ENCODE results near the gene MIA2. TPM values are rescaled to one million over a fixed set of nuclear protein-coding genes. Genes with fewer than 3 reads are reported as not detected.
"Not testable (repeated sequence)": the region's sequence is repeated elsewhere in the genome, so short reads cannot be mapped to it uniquely, and the experiment has no call there.

MIA2 gene
- total RNA-seq, 1 experiment from 2014 or later = 11.8 TPM

DNA sequence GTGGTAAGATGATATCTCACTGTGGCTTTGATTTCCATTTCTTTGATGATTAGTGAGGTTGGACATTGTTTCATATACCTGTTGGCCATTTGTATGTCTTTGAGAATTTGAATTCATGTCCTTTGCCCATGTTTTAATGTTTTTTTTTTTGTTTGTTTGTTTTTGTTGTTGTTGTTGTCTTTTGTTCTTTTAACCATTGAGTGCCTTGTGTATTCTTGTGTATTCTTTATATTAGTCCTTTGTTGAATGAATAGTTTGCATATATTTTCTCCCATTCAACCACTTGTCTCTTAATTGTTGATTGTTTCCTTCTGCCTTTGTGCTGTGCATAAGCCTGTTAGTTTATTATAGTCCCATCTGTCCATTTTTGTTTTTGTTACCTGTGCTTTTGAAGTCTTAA, 126.6 kb downstream of the MIA2 start:
- H3K9me3 ChIP-seq (ENCODE audit: low read length) = no peaks in the 10 kb centered on the region
- no TSS peak for BruUV-seq (replicated peaks)
- no peaks in the 10 kb centered on the region for H3K9me2 ChIP-seq (replicated peaks; ENCODE audit: low read length)
- ChIA-PET CTCF (no interaction called here), POLR2A (ENCODE audit: unreplicated experiment) (no interaction called here)
- H3K27me3 ChIP-seq (ENCODE audit: low read length) = no peaks in the 10 kb centered on the region
- H3K27ac ChIP-seq (ENCODE audit: low read length) = no peak overlapping the region
- no peaks in the 10 kb centered on the region for H4K20me1 ChIP-seq (ENCODE audit: low read length)
- no peak for DNase-seq
- H2AFZ ChIP-seq (ENCODE audit: low read length) = no peak overlapping the region
- no peak overlapping the region for H3K9ac ChIP-seq (ENCODE audit: low read length)
- no peak overlapping the region for H3K4me3 ChIP-seq (ENCODE audit: low read length)
- no peak for ATAC-seq
- intact Hi-C loops (cut with micrococcal nuclease) = no loop called here
- no peaks in the 10 kb centered on the region for H3F3A ChIP-seq (ENCODE audit: low read length, unreplicated experiment)
- no peak overlapping the region for H3K4me2 ChIP-seq (ENCODE audit: low read length)
- no peaks in the 10 kb centered on the region for H3K79me2 ChIP-seq (ENCODE audit: low read length)
- H3K4me1 ChIP-seq (ENCODE audit: insufficient read depth, low read length) = no peaks in the 10 kb centered on the region
- peaks cover 6% of the 10 kb centered on the region; the same call in 1 of the 2 replicates for H3K36me3 ChIP-seq (ENCODE audit: low read depth, low read length)
- TF ChIP-seq, protein P1, sequence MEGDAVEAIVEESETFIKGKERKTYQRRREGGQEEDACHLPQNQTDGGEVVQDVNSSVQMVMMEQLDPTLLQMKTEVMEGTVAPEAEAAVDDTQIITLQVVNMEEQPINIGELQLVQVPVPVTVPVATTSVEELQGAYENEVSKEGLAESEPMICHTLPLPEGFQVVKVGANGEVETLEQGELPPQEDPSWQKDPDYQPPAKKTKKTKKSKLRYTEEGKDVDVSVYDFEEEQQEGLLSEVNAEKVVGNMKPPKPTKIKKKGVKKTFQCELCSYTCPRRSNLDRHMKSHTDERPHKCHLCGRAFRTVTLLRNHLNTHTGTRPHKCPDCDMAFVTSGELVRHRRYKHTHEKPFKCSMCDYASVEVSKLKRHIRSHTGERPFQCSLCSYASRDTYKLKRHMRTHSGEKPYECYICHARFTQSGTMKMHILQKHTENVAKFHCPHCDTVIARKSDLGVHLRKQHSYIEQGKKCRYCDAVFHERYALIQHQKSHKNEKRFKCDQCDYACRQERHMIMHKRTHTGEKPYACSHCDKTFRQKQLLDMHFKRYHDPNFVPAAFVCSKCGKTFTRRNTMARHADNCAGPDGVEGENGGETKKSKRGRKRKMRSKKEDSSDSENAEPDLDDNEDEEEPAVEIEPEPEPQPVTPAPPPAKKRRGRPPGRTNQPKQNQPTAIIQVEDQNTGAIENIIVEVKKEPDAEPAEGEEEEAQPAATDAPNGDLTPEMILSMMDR (conservative IDR thresholded peaks at IDR 0.05; ENCODE audit: low read depth, low read length) = no peak
- TF ChIP-seq EZH2 (IDR thresholded peaks at IDR 0.05; ENCODE audit: low read length, unreplicated experiment) (no peak), EZH2phosphoT487 (IDR thresholded peaks at IDR 0.05; ENCODE audit: borderline replicate concordance, low read length) (no peak)

DNA sequence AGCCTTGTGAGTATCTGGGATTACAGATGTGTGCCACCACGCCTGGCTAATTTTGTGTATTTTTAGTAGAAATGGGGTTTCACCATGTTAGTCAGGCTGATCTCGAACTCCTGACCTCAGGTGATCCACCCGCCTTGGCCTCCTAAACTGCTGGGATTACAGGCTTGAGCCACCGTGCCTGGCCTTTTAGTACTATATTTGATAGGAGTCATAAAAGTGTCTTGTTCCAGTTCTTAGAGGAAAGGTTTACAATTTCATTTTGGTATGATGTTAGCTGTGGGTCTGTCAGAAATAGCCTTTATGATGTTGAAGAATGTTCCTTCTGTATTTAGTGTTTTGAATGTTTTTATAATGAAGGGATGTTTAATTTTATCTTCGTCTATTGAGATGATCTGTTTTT, 127.8 kb downstream of the MIA2 start:
- CTCF ChIA-PET; BruUV-seq (replicated peaks); intact Hi-C loops (cut with micrococcal nuclease); H3K27me3 ChIP-seq (ENCODE audit: low read length); H3F3A ChIP-seq (ENCODE audit: low read length, unreplicated experiment); H3K4me1 ChIP-seq (ENCODE audit: insufficient read depth, low read length); H3K9me3 ChIP-seq (ENCODE audit: low read length); H3K4me2 ChIP-seq (ENCODE audit: low read length); H2AFZ ChIP-seq (ENCODE audit: low read length); H3K9me2 ChIP-seq (replicated peaks; ENCODE audit: low read length); H3K36me3 ChIP-seq (ENCODE audit: low read depth, low read length); ATAC-seq; H3K79me2 ChIP-seq (ENCODE audit: low read length); H3K9ac ChIP-seq (ENCODE audit: low read length); H4K20me1 ChIP-seq (ENCODE audit: low read length); H3K27ac ChIP-seq (ENCODE audit: low read length); POLR2A ChIA-PET (ENCODE audit: unreplicated experiment); DNase-seq; H3K4me3 ChIP-seq (ENCODE audit: low read length): not testable (repeated sequence)

DNA sequence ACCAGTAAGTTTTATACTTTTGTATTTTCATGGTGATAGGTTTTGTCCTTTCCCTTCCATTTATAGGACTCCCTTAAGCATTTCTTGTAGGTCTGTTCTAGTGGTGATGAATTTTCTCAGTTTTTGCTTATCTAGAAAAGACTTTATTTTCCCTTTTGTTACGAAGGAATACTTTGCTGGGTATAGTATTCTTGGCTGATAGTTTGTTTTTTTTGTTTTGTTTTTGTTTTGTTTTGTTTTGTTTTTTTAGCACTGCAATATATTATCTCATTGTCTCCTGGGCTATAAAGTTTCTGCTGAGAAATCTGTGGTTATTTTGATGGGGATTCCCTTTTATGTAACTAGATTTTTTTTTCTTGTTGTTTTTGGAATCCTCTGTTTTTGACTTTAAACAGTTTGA, 130.8 kb downstream of the MIA2 start:
- no peaks in the 10 kb centered on the region for H3F3A ChIP-seq (ENCODE audit: low read length, unreplicated experiment)
- H4K20me1 ChIP-seq (ENCODE audit: low read length) = no peaks in the 10 kb centered on the region
- no peak overlapping the region for H3K9ac ChIP-seq (ENCODE audit: low read length)
- no TSS peak for BruUV-seq (replicated peaks)
- intact Hi-C loops (cut with micrococcal nuclease) = no loop called here
- H3K4me3 ChIP-seq (ENCODE audit: low read length) = no peak overlapping the region
- DNase-seq (no peak), ATAC-seq (no peak)
- no peaks in the 10 kb centered on the region for H3K9me2 ChIP-seq (replicated peaks; ENCODE audit: low read length)
- no peaks in the 10 kb centered on the region for H3K27me3 ChIP-seq (ENCODE audit: low read length)
- H3K4me1 ChIP-seq (ENCODE audit: insufficient read depth, low read length) = no peaks in the 10 kb centered on the region
- H3K79me2 ChIP-seq (ENCODE audit: low read length) = no peaks in the 10 kb centered on the region
- ChIA-PET POLR2A (ENCODE audit: unreplicated experiment) (no interaction called here), CTCF (no interaction called here)
- peaks cover 6% of the 10 kb centered on the region; the same call in 1 of the 2 replicates for H3K36me3 ChIP-seq (ENCODE audit: low read depth, low read length)
- H3K9me3 ChIP-seq (ENCODE audit: low read length) = no peaks in the 10 kb centered on the region
- no peak overlapping the region for H3K4me2 ChIP-seq (ENCODE audit: low read length)
- H2AFZ ChIP-seq (ENCODE audit: low read length) = no peak overlapping the region
- no peak overlapping the region for H3K27ac ChIP-seq (ENCODE audit: low read length)
- TF ChIP-seq, protein P1 (conservative IDR thresholded peaks at IDR 0.05; ENCODE audit: low read depth, low read length) = no peak
- TF ChIP-seq EZH2 (IDR thresholded peaks at IDR 0.05; ENCODE audit: low read length, unreplicated experiment) (no peak), EZH2phosphoT487 (IDR thresholded peaks at IDR 0.05; ENCODE audit: borderline replicate concordance, low read length) (no peak)

Measured in PC-3 (cell line).